Muscle of arm (tissue), 12 donors: ENCODE data around the gene WDR7. TPM values are rescaled to one million over a fixed set of nuclear protein-coding genes. Genes with fewer than 3 reads are reported as not detected.
A peak's percentile ranks its signal among the peaks of the same experiment; 100 is the strongest.

Experiments
- DNase-seq: peaks from one replicate; pipeline ENCODE4 v3.0.0-alpha.2; 2013
- polyA plus RNA-seq, 12 donors: library from polyadenylated mRNA; unstranded; fragments of 120-200 nt; gene quantifications; one replicate each; pipeline ENCODE4 v1.2.1, GENCODE V29; 2013; ENCODE audit not compliant: insufficient read length in 12 of 12

The WDR7 gene
- polyA plus RNA-seq, 12 donors = 8.4 to 14.4 (median 11.4) TPM; not detected in 1

DNA sequence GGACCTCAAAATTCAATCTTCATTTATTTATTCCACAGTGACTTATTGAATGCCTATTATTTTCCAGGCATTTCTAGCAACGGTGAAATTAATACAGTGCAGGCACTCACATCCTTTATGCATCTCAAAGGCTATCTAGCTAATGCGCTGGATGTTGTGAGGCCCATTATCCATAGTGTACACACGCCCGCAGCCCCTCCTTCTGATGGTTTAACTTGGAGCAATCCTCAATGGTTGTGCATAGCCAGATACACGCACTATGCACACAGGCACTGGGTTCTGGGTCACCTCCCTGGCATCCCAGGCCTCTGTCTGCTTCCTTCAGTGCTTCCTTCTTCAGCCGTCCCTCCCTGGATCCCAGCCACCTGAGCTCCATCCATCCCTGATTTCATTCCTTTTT, 387.2 kb downstream of the WDR7 start:
- DNase-seq = no peak

DNA sequence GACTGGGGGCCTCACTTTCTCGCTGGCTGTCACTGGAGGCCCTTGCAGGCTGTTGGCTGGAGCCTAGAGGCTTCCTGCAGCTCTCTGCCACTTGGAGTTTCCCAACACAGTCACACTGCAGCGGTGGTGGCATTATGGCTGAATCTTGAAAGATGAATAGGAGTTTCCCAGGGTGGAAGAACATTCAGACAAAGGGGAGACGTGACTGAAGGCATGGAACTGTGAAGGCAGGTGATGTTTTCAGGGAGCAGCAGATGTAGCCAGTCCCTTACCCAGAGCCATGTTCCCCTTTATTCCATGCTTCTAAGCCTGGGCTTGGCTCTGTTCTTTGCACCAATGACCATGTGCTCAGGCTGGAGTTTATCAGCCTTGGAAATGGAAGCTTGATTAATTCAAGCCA, 389.0 kb downstream of the WDR7 start:
- DNase-seq = no peak

- DNase-seq = no peak
Measured at GRCh38 chr18:57043241-57043640, 392.1 kb downstream of the WDR7 start.

GRCh38 chr18:57048351-57048750, 397.2 kb downstream of the WDR7 start:
- no peak for DNase-seq

DNA sequence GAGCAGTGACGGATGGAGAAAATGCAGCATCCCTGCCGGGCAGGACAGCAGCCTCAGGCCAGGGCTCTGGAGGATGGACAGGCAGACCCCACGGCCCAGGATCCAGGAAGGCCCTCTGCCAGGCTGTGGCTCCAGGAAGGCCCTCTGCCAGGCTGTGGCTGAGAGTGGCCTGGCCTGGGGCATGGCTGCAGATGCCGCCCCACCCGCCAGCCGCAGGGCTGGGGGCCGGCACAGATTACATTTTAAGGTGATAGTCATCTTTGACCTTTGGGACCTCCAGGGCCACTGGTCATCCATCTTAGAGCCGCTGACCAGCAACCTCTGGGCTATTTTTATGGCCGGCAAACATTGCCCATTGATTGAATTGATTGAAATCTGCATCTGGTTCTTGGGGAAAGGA, 397.7 kb downstream of the WDR7 start:
- no peak for DNase-seq

GRCh38 chr18:57050310-57050949, 399.3 kb downstream of the WDR7 start:
- DNase-seq = no peak

DNA sequence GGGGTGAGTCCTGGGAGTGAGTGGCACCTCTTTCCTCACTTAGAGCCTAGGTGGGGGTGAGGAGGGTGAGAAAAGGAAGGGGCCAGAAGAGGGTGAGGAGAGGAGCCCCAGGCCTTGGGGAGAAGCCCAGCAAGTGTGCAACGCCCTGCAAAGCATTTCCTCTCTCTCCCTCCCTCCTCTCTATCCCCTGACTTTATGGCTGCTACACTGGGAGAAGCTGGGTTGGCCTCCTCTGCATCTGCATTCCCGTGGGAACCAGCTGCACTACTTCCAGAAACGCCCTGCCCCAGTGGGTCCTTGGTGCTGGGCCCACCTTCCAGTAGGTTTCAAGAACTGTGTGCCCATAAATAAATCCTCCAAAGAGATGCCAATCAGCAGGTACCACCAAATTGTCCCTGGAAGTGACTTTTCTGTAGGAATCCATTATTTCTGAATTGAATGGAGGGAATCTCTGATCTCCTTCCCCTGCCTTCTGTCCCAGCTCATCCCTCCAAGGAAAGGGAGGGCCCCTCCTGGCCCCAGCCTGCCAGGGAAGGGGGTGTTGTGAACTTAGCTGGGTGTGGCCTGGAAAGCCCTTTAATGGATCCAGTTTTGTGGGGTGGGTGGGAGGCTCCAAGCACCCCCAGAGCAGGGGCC, 400.0 kb downstream of the WDR7 start:
- no peak for DNase-seq

GRCh38 chr18:57051657-57052044, 400.5 kb downstream of the WDR7 start:
- no peak for DNase-seq

DNA sequence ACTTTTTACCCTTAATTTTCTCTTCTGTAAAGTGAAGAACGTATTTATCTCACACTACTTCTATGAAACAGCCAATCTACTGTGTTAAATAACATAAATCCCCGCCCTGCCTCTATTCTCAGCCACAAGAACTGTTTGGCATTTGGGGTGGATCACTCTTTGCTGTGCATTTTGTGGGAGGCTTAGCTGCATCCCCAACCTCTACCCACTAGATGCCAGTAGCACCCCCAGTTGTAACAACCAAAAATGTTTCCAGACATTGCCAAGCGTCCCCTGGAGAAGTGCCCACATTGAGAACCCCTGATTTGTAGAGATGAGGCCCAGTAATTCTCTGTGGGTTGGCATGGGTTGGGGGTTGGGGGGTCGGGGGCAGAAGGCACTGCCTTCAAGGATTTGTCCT, 401.0 kb downstream of the WDR7 start:
- DNase-seq = no peak

DNA sequence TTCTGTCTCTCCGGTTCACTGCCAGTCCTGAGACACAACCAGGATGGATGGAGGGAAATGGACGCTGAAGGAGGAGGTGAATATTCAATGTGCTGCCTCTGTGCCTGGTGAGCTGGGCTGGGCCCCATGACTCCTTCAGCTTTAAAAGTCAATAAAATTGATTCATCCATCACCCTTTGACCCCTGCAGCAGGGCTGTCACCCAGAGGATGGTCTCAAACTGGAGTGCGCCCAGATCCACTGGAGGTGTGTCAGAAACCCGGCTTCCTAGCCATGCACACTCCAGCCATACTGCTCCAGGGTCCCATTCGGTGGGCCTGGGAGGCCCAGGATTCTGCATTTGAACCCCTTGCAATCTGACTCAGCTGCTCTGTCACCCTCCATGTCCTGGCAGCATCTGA, 401.6 kb downstream of the WDR7 start:
- DNase-seq = no peak

GRCh38 chr18:57054891-57055290, 403.7 kb downstream of the WDR7 start:
- no peak for DNase-seq

DNA sequence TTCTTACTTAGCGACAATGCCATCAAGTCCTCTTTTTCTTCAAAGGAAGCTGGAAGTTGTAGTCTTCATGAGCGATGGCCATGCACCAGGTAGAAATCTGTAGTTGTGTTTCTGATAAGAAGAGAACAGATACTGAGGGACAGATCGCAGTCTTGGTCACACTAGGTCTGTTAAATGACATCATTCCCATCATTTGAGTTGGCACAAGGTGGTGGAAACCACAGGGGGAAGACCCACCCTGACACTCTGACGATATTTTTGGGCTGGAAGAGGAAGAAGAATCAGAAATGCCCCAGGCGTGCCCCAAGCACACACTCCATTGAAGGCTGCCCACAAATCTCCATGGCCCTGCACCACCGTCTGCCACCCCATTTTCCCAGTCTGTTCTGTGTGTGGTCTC, 406.7 kb downstream of the WDR7 start:
- no peak for DNase-seq

DNA sequence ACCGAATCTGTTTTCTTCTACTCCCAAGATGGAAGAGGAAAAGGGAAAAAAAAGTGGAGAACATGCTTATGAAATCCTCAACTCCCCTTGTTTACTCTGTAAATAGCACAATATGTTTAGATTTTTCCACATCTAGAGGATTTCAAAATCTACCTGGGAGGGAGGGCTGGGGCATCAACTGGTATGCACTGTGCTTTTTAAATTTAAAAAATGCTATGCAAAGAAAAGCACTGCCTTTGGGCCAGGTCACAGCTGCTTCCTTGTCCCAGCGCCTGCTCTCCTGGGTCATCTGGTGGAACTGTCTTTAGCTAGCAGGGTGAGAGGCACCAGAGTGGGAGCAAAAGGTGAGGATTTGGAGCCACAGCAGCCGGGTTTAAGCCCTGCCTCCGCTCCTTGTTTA, 407.6 kb downstream of the WDR7 start:
- DNase-seq = no peak

DNA sequence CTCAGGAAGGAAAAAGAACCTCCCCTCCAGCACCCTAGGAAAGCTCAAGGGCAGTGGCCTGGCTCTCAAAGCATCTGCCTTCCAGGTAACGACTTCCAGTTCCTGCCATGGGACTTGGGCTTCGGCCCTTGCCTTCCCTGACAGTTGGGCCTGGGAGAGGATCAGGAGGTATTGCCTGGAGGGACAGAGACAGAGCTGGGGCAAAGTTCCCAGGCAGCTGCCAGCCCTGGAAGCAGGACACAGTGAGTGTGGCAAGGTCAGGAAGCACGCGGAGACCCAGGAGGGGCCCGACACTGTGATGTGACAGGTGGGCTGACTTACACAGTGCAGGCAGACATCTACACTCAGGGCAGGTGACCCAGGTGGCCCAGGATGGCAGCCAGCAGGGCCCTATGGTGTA, 408.2 kb downstream of the WDR7 start:
- DNase-seq = no peak

- DNase-seq = no peak
Measured at GRCh38 chr18:57060814-57061213, 409.7 kb downstream of the WDR7 start.

- DNase-seq = no peak
Measured at GRCh38 chr18:57062178-57062577, 411.0 kb downstream of the WDR7 start.

- peak; percentile 10 for DNase-seq
Measured at GRCh38 chr18:57062844-57063243, 411.7 kb downstream of the WDR7 start.

DNA sequence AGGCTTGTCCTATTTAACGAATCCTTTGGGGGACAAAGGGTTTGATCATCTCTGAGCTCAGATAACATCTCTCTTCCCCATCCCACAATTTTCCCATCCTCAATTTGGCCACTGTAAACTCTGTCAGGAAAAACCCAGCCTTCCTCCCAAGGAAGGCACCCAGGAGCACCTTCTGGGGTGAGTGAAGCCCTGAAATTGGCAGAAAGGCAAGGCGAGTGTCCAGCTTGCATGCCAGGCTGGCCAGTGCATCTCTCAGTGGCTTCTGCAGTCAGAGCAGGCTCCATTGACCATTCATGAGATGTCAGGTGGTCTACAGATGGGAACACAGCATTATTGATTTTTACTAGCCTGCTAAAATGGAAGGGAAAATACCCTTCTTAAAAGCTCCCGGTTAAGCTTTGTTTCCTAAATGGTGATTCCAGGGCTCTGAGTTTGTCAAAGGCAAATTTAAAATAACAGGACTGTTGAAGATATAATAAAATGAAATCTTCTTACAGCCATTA, 412.5 kb downstream of the WDR7 start:
- DNase-seq = no peak

DNA sequence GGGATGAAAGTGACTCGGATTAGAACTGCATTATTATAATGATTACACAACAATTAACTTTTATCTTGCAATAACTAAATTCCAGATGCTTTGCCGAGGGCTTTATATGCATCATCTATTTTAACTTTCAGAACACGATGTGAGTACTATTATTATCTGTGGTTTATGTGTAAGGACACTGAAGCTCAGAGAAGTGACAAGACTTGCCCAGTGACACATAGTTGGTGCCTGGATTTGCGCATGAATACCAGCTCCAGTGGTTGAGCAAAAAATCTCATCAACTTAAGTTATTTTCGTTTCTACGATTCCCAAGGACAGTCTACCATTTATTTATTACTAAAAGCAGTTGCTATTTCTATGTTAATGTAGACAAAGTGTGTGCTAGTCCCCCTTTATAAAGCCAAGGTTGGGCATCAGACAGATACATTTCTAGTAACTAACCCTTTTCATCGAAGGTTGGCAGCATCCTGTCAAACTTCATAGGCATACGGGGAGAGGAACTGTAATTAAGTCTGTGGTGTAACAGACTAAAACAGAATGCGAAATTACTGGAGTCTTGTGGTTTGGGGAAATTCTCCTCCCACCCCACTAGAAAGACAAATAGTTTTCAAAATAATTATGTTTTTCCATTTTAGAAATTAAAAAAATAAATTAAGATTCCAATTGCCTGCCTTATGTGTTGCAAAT, 422.5 kb downstream of the WDR7 start:
- DNase-seq = no peak

- no peak for DNase-seq
Measured at GRCh38 chr18:57075716-57076400, 424.7 kb downstream of the WDR7 start.

DNA sequence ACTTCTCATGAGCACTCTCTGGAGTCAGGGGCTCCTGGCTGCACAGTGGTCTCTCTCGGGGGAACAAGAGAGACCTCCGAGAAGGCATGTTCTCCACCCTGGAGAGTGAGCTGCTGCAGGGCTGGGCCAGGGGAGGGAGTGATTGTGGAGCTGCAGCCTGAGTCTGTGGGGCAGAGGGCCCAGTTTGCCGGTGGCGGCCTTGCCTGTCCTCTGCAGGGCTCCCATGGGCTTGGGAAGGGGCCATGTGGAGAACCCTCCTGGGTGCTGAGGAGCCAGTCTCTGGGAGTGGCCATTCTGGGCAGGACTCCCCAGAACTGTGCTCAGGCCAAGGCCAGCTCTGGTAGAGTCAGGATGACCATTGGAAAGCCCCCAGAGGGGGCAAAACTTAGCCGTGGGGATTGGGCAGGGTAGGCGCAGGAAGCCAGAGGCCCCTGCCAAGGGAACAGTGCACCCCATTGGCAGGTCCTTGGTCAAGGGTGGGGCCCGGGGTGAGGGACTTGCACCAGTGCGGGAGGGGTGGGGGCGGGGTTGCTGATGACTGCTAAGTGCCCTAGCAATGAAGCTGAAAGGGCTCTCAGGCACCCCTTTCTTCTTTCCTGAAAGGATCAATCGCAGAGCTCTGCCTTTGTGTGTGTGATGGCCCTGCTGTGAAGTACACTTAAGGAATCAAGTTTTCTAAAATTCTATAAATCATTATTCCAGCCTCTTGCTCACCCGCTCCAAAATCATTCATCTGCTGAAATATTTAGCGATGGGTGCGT, 426.0 kb downstream of the WDR7 start:
- no peak for DNase-seq
